A673 (cell line): ENCODE results near the gene LTN1. TPM values are rescaled to one million over a fixed set of nuclear protein-coding genes. Genes with fewer than 3 reads are reported as not detected.

Experiments
- BruUV-seq: library from RNA; stranded (reverse); fragments of 400-500 nt; replicated peaks from 2 replicates; lab custom pipeline; 2021; lab: Mats Ljungman, UMichigan
- CTCF ChIA-PET: fragments of 300-600 bp; sonication (Branson Sonifier 250); formaldehyde crosslinking; loops from one replicate; lab custom pipeline; 2022; ENCODE audit warnings: antibody characterized with exemption; lab: Charles Lee
- POLR2A ChIA-PET: fragments of 300-600 bp; sonication (Branson Sonifier 250); formaldehyde crosslinking; loops from one replicate; lab custom pipeline; 2022; ENCODE audit warnings: antibody characterized with exemption; ENCODE audit not compliant: low non-redundant PET; lab: Charles Lee
- DNase-seq: peaks from one replicate; pipeline ENCODE4 v3.0.0-alpha.2; 2015; ENCODE audit warnings: low spot score
- H3K27ac ChIP-seq: fragments of 200-600 bp; sonication (generic); 2 replicates; pipeline ENCODE4 v1.5.1; 2016; ENCODE audit warnings: mixed run types, low read depth, mild to moderate bottlenecking, mixed read lengths, antibody characterized with exemption, low read length; ENCODE audit not compliant: poor library complexity, severe bottlenecking
- H3K27me3 ChIP-seq: fragments of 200-600 bp; sonication (generic); replicated peaks from 2 replicates; pipeline ENCODE4 v1.6.1; 2017; ENCODE audit warnings: mixed run types, low read depth, mild to moderate bottlenecking, mixed read lengths, antibody characterized with exemption, low read length; ENCODE audit not compliant: insufficient read depth, poor library complexity
- H3K36me3 ChIP-seq: fragments of 200-600 bp; sonication (generic); 2 replicates; pipeline ENCODE4 v1.6.1; 2016; ENCODE audit warnings: mixed run types, mild to moderate bottlenecking, mixed read lengths, antibody characterized with exemption, low read length; ENCODE audit not compliant: insufficient read depth, poor library complexity, severe bottlenecking
- H3K4me1 ChIP-seq: fragments of 200-600 bp; sonication (generic); 2 replicates; pipeline ENCODE4 v1.6.1; 2017; ENCODE audit warnings: mixed run types, mild to moderate bottlenecking, mixed read lengths, antibody characterized with exemption, low read length; ENCODE audit not compliant: insufficient read depth, poor library complexity, severe bottlenecking
- H3K4me3 ChIP-seq: fragments of 200-600 bp; sonication (generic); 2 replicates; pipeline ENCODE4 v1.5.1; 2016; ENCODE audit warnings: low read depth, mixed run types, mild to moderate bottlenecking, mixed read lengths, low read length; ENCODE audit not compliant: poor library complexity, severe bottlenecking
- H3K9me3 ChIP-seq: fragments of 200-600 bp; sonication (generic); 2 replicates; pipeline ENCODE4 v1.6.1; 2016; ENCODE audit warnings: mixed run types, low read depth, mild to moderate bottlenecking, mixed read lengths, antibody characterized with exemption, low read length; ENCODE audit not compliant: poor library complexity, severe bottlenecking
- EZH2 ChIP-seq: fragments of 200-600 bp; sonication (generic); IDR thresholded peaks from 2 replicates; pipeline ENCODE4 v1.6.1; 2017; ENCODE audit warnings: borderline replicate concordance, low read depth, mild to moderate bottlenecking, mixed read lengths, antibody characterized with exemption, low read length; ENCODE audit not compliant: poor library complexity, severe bottlenecking
- intact Hi-C: fragments of 100-400 bp; cut with micrococcal nuclease; formaldehyde crosslinking; loops from one replicate; pipeline ENCODE4 v1.10.0; 2022; ENCODE audit not compliant: unreplicated experiment
- total RNA-seq: library from RNA; stranded (reverse); gene quantifications from 2 replicates; pipeline ENCODE4 v1.2.3, GENCODE V29; 2021
- TF ChIP-seq, protein P1 (sequence below): fragments of 300-800, 200-600 bp; sonication (generic); conservative IDR thresholded peaks from 2 replicates; pipeline ENCODE4 v1.5.1; 2017; ENCODE audit warnings: low read depth, mild to moderate bottlenecking, antibody characterized with exemption, low read length, moderate library complexity, mixed read lengths

Gene LTN1
- total RNA-seq, 1 experiment from 2014 or later, result 25.3 TPM

DNA sequence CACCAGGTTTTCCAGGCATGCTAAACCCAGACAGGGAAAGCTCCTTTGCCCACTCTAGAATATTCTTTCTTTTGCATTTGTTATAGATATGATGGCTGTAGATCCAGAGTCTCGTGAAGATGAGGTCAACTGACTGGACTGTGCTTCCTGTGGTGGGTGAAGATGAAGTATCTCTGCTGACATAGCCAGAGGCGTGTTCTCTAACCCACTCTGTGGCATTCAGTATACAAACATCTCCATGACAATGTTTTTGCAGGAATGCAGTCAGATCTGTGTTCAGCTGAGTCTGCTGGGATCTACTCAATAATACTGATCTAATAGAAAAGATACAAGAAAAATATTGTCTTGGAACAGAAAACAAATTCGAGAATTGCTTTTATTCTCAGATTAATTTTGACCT, 15.1 kb upstream of the LTN1 start:
- no peak for DNase-seq
- Histone ChIP-seq H3K9me3 (no peaks in the 10 kb centered on the region), H3K4me1 (peaks cover 6% of the 10 kb centered on the region), H3K27me3 (no peaks in the 10 kb centered on the region), H3K27ac (no peak overlapping the region), H3K4me3 (no peak overlapping the region), H3K36me3 (peaks cover 10% of the 10 kb centered on the region)
- intact Hi-C loops, result no loop called here
- BruUV-seq, result no TSS peak
- TF ChIP-seq, protein P1, sequence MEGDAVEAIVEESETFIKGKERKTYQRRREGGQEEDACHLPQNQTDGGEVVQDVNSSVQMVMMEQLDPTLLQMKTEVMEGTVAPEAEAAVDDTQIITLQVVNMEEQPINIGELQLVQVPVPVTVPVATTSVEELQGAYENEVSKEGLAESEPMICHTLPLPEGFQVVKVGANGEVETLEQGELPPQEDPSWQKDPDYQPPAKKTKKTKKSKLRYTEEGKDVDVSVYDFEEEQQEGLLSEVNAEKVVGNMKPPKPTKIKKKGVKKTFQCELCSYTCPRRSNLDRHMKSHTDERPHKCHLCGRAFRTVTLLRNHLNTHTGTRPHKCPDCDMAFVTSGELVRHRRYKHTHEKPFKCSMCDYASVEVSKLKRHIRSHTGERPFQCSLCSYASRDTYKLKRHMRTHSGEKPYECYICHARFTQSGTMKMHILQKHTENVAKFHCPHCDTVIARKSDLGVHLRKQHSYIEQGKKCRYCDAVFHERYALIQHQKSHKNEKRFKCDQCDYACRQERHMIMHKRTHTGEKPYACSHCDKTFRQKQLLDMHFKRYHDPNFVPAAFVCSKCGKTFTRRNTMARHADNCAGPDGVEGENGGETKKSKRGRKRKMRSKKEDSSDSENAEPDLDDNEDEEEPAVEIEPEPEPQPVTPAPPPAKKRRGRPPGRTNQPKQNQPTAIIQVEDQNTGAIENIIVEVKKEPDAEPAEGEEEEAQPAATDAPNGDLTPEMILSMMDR, result no peak
- no peak for TF ChIP-seq EZH2
- ChIA-PET POLR2A (no interaction called here), CTCF (no interaction called here)

DNA sequence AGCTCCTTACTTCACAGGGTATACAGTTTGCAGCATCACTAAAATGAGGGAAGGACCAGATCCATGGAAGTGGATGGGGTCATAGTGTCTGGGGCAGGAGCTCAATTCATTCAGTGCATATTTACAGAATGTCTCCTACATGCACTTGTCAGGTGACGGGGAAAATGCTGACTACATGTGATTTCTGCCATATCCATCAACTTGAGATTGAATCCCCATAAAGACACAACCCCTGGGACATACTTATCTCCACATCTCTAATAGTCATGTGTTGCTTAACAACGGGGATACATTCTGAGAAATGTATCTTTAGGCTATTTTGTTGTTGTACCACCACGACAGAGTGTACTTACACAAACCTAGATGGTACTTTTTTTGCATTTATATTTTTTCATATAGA, 14.5 kb upstream of the LTN1 start:
- CTCF ChIA-PET, result no interaction called here
- Histone ChIP-seq H3K4me1 (peaks cover 6% of the 10 kb centered on the region), H3K9me3 (no peaks in the 10 kb centered on the region), H3K27ac (no peak overlapping the region), H3K4me3 (no peak overlapping the region), H3K36me3 (peaks cover 10% of the 10 kb centered on the region), H3K27me3 (no peaks in the 10 kb centered on the region)
- POLR2A ChIA-PET, result no interaction called here
- intact Hi-C loops, result no loop called here
- BruUV-seq, result no TSS peak
- TF ChIP-seq, protein P1, result no peak
- no peak for TF ChIP-seq EZH2
- no peak for DNase-seq

DNA sequence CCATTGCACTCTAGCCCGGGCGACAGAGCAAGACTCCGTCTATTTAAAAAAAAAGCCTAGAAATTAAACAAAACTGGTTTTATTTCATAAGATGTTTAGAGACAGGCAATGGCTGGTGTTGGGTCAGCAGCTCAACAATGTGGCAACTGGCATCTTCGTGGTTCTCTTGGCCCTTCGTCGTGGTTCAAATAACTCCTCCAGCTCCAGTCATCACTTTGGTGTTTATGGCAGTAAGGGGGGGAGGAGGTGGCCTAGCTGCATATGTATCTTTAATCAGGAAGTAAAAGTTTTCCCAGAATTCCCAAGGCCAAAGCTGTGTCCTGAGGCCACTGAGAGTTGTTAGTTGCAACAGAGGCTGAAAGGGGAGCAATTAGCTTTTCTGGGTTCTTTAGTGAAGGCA, 13.0 kb upstream of the LTN1 start:
- Histone ChIP-seq H3K27ac (no peak overlapping the region), H3K36me3 (peaks cover 10% of the 10 kb centered on the region), H3K9me3 (no peaks in the 10 kb centered on the region), H3K4me1 (peaks cover 6% of the 10 kb centered on the region), H3K27me3 (no peaks in the 10 kb centered on the region), H3K4me3 (no peak overlapping the region)
- CTCF ChIA-PET, result no interaction called here
- no TSS peak for BruUV-seq
- intact Hi-C loops, result no loop called here
- POLR2A ChIA-PET, result no interaction called here
- no peak for TF ChIP-seq EZH2
- TF ChIP-seq, protein P1, result no peak
- no peak for DNase-seq
